ENCODE measurements around the gene RHOG.

GRCh38 chr11:3867209-3868091 is 26.7 kb upstream of the RHOG start:
- TF ChIP-seq, protein P1, sequence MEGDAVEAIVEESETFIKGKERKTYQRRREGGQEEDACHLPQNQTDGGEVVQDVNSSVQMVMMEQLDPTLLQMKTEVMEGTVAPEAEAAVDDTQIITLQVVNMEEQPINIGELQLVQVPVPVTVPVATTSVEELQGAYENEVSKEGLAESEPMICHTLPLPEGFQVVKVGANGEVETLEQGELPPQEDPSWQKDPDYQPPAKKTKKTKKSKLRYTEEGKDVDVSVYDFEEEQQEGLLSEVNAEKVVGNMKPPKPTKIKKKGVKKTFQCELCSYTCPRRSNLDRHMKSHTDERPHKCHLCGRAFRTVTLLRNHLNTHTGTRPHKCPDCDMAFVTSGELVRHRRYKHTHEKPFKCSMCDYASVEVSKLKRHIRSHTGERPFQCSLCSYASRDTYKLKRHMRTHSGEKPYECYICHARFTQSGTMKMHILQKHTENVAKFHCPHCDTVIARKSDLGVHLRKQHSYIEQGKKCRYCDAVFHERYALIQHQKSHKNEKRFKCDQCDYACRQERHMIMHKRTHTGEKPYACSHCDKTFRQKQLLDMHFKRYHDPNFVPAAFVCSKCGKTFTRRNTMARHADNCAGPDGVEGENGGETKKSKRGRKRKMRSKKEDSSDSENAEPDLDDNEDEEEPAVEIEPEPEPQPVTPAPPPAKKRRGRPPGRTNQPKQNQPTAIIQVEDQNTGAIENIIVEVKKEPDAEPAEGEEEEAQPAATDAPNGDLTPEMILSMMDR (IDR thresholded peaks at IDR 0.05): no peak
- TF ChIP-seq POLR2AphosphoS5 (IDR thresholded peaks at IDR 0.05) (peak in 1 of 4 donors; percentile 13), POLR2A (IDR thresholded peaks at IDR 0.05) (no peak), EP300 (IDR thresholded peaks at IDR 0.05) (no peak)
